Ascending aorta (tissue), 2 donors: ENCODE data around the gene SHISA7. TPM values are rescaled to one million over a fixed set of nuclear protein-coding genes. Genes with fewer than 3 reads are reported as not detected.
"Not testable (repeated sequence)": the region's sequence is repeated elsewhere in the genome, so short reads cannot be mapped to it uniquely, and the experiment has no call there.

Experiments used
- DNase-seq, 2 donors: peaks; one replicate each; pipeline ENCODE4 v3.0.0-alpha.2; 2019; ENCODE audit warnings: low spot score in 2 of 2
- H3K27ac ChIP-seq, 2 donors: fragments of 200-600 bp; sonication (generic); one replicate each; pipeline ENCODE4 v1.5.1; 2016 to 2017; ENCODE audit warnings: mild to moderate bottlenecking in 1 of 2
- H3K27me3 ChIP-seq: fragments of 200-600 bp; sonication (generic); one replicate; pipeline ENCODE4 v1.5.1; 2017
- H3K36me3 ChIP-seq, 2 donors: fragments of 200-600 bp; sonication (generic); one replicate each; pipeline ENCODE4 v1.5.1; 2016
- H3K4me1 ChIP-seq, 2 donors: fragments of 200-600 bp; sonication (generic); one replicate each; pipeline ENCODE4 v1.5.1; 2016 to 2017; ENCODE audit warnings: mild to moderate bottlenecking in 1 of 2
- H3K4me3 ChIP-seq, 2 donors: fragments of 200-600 bp; sonication (generic); one replicate each; pipeline ENCODE4 v1.5.1; 2016 to 2017; ENCODE audit warnings: mild to moderate bottlenecking in 1 of 2
- H3K9me3 ChIP-seq, 2 donors: fragments of 200-600 bp; sonication (generic); one replicate each; pipeline ENCODE4 v1.5.1; 2016
- CTCF ChIP-seq, 3 experiments: fragments of 200-600 bp in 2 of 3; fragments of 450-650 bp in 1 of 3; sonication (generic) in 2 of 3; IDR thresholded peaks; one replicate each; pipeline ENCODE4 v1.5.1; 2016 to 2019; ENCODE audit warnings: antibody characterized with exemption in 3 of 3, mild to moderate bottlenecking in 1 of 3, moderate library complexity in 1 of 3
- intact Hi-C: fragments of 100-400 bp; cut with DNase I; formaldehyde crosslinking; loops from one replicate; pipeline ENCODE4 v1.15.1; 2023
- total RNA-seq: library from RNA; depleted of rRNA; stranded (reverse); fragments of >200 nt; gene quantifications from one replicate; pipeline ENCODE4 v1.1.0, GENCODE V29; 2016

The SHISA7 gene
- total RNA-seq, 1 donor from 2014 or later: 0.85 TPM

GRCh38 chr19:55453511-55454260 is 10.6 kb upstream of the SHISA7 start:
- intact Hi-C loops: no loop called here
- no peak overlapping the region for H3K27ac ChIP-seq

GRCh38 chr19:55452749-55453346 is 9.7 kb upstream of the SHISA7 start:
- peaks cover 0 to 7% of the 10 kb centered on the region in 2 donors for H3K36me3 ChIP-seq
- peaks cover 0 to 11% of the 10 kb centered on the region in 2 donors for H3K4me1 ChIP-seq
- H3K9me3 ChIP-seq: no peaks in the 10 kb centered on the region
- H3K27ac ChIP-seq: no peak overlapping the region
- TF ChIP-seq CTCF (IDR thresholded peaks at IDR 0.05): peak in 1 of 3 experiments; percentile 10
- intact Hi-C loops: no loop called here
- H3K4me3 ChIP-seq: no peak overlapping the region
- DNase-seq: no peak
- H3K27me3 ChIP-seq: peaks cover 19% of the 10 kb centered on the region

More at GRCh38 chr19:55453511-55454260, 10.6 kb upstream of the SHISA7 start:
- H3K9me3 ChIP-seq: no peaks in the 10 kb centered on the region
- no peak for TF ChIP-seq CTCF (IDR thresholded peaks at IDR 0.05)
- DNase-seq: no peak
- peaks cover 19% of the 10 kb centered on the region for H3K27me3 ChIP-seq
- peaks cover 0 to 11% of the 10 kb centered on the region in 2 donors for H3K4me1 ChIP-seq
- H3K4me3 ChIP-seq: no peak overlapping the region
- H3K36me3 ChIP-seq: peaks cover 0 to 7% of the 10 kb centered on the region in 2 donors

- Histone ChIP-seq H3K4me1 (peaks cover 0 to 11% of the 10 kb centered on the region in 2 donors), H3K9me3 (no peaks in the 10 kb centered on the region), H3K4me3 (peak overlapping the region; percentile 16), H3K27ac (no peak overlapping the region), H3K36me3 (peaks cover 0 to 7% of the 10 kb centered on the region in 2 donors), H3K27me3 (peaks cover 19% of the 10 kb centered on the region)
- intact Hi-C loops: no loop called here
- no peak for DNase-seq
- TF ChIP-seq CTCF (IDR thresholded peaks at IDR 0.05): no peak
These were observed 9.1 kb upstream of the SHISA7 start for GRCh38 chr19:55451965-55452748.

- peaks cover 19% of the 10 kb centered on the region for H3K27me3 ChIP-seq
- H3K36me3 ChIP-seq: peaks cover 0 to 7% of the 10 kb centered on the region in 2 donors
- no peak for TF ChIP-seq CTCF (IDR thresholded peaks at IDR 0.05)
- no peaks in the 10 kb centered on the region for H3K9me3 ChIP-seq
- intact Hi-C loops: no loop called here
- DNase-seq: no peak
- H3K4me3 ChIP-seq: peak overlapping the region; percentile 9 to 16
- peaks cover 0 to 11% of the 10 kb centered on the region in 2 donors for H3K4me1 ChIP-seq
- no peak overlapping the region for H3K27ac ChIP-seq
These were observed 8.3 kb upstream of the SHISA7 start for GRCh38 chr19:55451163-55451964.

GRCh38 chr19:55449469-55449868 is 6.4 kb upstream of the SHISA7 start:
- peaks cover 19% of the 10 kb centered on the region for H3K27me3 ChIP-seq
- no peak for TF ChIP-seq CTCF (IDR thresholded peaks at IDR 0.05)
- no peaks in the 10 kb centered on the region for H3K9me3 ChIP-seq
- DNase-seq: no peak
- H3K27ac ChIP-seq: no peak overlapping the region
- intact Hi-C loops: no loop called here
- H3K4me3 ChIP-seq: no peak overlapping the region
- no peaks in the 10 kb centered on the region for H3K36me3 ChIP-seq
- H3K4me1 ChIP-seq: peaks cover 0 to 11% of the 10 kb centered on the region in 2 donors

- H3K27ac ChIP-seq, DNase-seq, H3K9me3 ChIP-seq, H3K4me3 ChIP-seq, H3K36me3 ChIP-seq, intact Hi-C loops: not testable (repeated sequence)
- Histone ChIP-seq H3K27me3 (peaks cover 18% of the 10 kb centered on the region), H3K4me1 (peaks cover 0 to 11% of the 10 kb centered on the region in 2 donors)
These were observed 5.0 kb upstream of the SHISA7 start for GRCh38 chr19:55448175-55448490.
